Astrocyte of the cerebellum (primary cell): Measurements from ENCODE around the gene BMX.

Source experiments
- DNase-seq: peaks from one replicate; pipeline ENCODE4 v3.0.0-alpha.2; 2011; ENCODE audit warnings: low read depth
- H3K4me3 ChIP-seq: 2 replicates; pipeline ENCODE4 v1.5.1; 2011; ENCODE audit warnings: mild to moderate bottlenecking, low read depth, low read length, moderate library complexity
- in situ Hi-C: cut with HindIII; loops from 2 replicates; pipeline ENCODE4 v1.10.0; 2017; ENCODE audit warnings: low sequenced_read_pairs
- TF ChIP-seq, protein P1 (sequence below): IDR thresholded peaks from 2 replicates; pipeline ENCODE4 v1.5.1; 2012; ENCODE audit warnings: low read length, low read depth, moderate library complexity, mild to moderate bottlenecking; ENCODE audit errors: missing control alignments

Gene BMX

DNA sequence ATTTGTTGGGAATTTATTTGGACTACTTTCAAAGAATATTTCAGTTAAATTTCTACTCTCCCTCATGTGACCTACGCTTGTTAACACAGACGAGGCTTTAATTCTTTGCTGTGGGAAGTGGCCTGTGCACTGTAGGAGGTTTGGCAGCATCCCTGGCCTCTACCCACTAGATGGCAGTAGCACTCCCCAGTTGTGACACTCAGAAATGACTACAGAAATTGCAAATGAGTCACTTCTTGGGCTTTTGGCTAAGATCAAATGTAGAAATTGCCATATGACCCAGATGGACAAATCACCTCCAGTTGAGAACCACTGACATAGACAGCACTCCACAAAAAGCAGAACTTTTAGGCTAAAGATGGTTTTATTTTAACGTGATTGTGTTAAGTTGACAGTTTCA lies 29.6 kb upstream of the BMX start:
- no peak overlapping the region for H3K4me3 ChIP-seq
- DNase-seq = peak; percentile 36
- in situ Hi-C loops = no loop called here
- TF ChIP-seq, protein P1, sequence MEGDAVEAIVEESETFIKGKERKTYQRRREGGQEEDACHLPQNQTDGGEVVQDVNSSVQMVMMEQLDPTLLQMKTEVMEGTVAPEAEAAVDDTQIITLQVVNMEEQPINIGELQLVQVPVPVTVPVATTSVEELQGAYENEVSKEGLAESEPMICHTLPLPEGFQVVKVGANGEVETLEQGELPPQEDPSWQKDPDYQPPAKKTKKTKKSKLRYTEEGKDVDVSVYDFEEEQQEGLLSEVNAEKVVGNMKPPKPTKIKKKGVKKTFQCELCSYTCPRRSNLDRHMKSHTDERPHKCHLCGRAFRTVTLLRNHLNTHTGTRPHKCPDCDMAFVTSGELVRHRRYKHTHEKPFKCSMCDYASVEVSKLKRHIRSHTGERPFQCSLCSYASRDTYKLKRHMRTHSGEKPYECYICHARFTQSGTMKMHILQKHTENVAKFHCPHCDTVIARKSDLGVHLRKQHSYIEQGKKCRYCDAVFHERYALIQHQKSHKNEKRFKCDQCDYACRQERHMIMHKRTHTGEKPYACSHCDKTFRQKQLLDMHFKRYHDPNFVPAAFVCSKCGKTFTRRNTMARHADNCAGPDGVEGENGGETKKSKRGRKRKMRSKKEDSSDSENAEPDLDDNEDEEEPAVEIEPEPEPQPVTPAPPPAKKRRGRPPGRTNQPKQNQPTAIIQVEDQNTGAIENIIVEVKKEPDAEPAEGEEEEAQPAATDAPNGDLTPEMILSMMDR = peak; percentile 91

DNA sequence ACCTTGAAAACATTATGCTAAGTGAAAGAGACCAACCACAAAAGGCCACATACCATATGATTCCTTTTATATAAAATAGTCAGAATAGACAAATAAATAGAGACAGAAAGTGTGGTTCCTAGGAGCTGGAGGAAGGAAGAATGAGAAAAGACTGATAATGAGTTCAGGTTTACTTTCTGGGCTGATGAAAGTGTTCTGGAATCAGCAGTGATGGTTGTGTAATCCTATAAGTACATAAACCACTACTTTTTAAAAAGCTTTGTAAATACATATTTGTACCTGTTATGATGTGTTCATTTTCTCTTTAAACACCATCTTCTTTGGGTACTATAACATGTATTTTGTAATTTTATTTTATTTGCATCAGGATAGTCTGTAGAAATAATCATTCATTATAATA lies 28.1 kb upstream of the BMX start:
- no peak overlapping the region for H3K4me3 ChIP-seq
- TF ChIP-seq, protein P1 = no peak
- no peak for DNase-seq
- in situ Hi-C loops = no loop called here

DNA sequence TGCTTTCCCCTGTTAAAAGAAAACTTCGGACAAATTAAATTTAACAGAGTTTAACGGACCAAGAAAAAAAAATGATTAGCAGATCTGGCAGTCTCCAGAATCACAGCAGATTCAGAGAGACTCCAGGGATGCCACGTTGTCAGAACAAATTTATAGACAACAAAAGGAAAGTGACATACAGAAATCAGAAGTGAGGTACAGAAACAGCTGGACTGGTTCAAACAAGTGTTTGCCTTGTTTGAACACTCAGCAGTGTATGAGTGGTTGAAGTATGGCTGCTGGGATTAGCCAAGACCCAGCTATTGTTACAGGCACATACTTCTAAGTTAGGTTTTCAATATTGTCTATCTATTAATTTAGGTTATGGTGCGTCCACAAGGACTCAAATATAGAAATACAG lies 26.6 kb upstream of the BMX start:
- H3K4me3 ChIP-seq = no peak overlapping the region
- no peak for DNase-seq
- TF ChIP-seq, protein P1 = no peak
- in situ Hi-C loops = no loop called here

GRCh38 chrX:15475021-15475420 lies 25.6 kb upstream of the BMX start:
- TF ChIP-seq, protein P1 = no peak
- in situ Hi-C loops = no loop called here
- no peak for DNase-seq
- no peak overlapping the region for H3K4me3 ChIP-seq

- H3K4me3 ChIP-seq = no peak overlapping the region
- TF ChIP-seq, protein P1 = no peak
- DNase-seq = no peak
- in situ Hi-C loops = no loop called here
These were observed 25.1 kb upstream of the BMX start for GRCh38 chrX:15475486-15475885.

GRCh38 chrX:15483891-15484290 lies 16.7 kb upstream of the BMX start:
- TF ChIP-seq, protein P1 = no peak
- no peak for DNase-seq
- in situ Hi-C loops = no loop called here
- no peak overlapping the region for H3K4me3 ChIP-seq

DNA sequence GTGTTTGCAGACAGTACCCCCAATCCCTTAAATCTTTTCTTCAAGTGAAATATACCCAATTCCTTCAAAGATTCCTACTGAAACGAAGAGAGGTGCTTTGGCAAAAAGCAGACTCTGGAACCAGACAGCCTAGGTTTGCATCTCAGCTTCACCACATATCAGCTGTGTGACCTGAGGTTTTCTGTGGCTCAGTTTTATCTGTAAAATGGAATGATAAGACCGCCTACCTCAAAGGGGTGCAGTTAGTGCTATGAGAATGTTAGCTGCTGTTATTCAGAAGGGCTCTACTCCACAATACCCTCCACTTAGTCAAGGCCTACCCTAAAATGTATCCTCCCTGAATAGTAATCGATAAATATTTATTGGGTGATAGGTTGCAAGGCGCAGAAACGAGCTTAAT lies 8.1 kb upstream of the BMX start:
- H3K4me3 ChIP-seq = peak overlapping the region; percentile 43
- TF ChIP-seq, protein P1 = no peak
- DNase-seq = no peak
- in situ Hi-C loops = no loop called here
